Activated T-helper 9 cell treated with anti-CD3 and anti-CD28 coated beads, Interleukin-2, amount 50 U/mL, for 16 hours (primary cell): ENCODE results near the gene DPH2.
A peak's percentile ranks its signal among the peaks of the same experiment; 100 is the strongest.

Experiments used
- DNase-seq: peaks from one replicate; pipeline ENCODE4 v3.0.0-alpha.2; 2020; ENCODE audit warnings: low read depth

DPH2 gene

GRCh38 chr1:43969416-43969745 lies 429 bp upstream of the DPH2 start:
- DNase-seq, result no peak

GRCh38 chr1:43970502-43970901 lies 692 bp downstream of the DPH2 start:
- DNase-seq, result no peak

- no peak for DNase-seq
These were observed 1.1 kb downstream of the DPH2 start for GRCh38 chr1:43970911-43971310.

GRCh38 chr1:43971336-43971980 lies 1.6 kb downstream of the DPH2 start:
- DNase-seq, result no peak

- DNase-seq, result no peak
These were observed 4.2 kb downstream of the DPH2 start for GRCh38 chr1:43973981-43974442.

- peak; percentile 93 for DNase-seq
These were observed 4.8 kb downstream of the DPH2 start, which contains the start of gene ATP6V0B for GRCh38 chr1:43974443-43975248. Gene ATP6V0B, plus strand, starts transcription at chr1:43974960. Its CDS starts 81 bp downstream, at chr1:43975041.

- DNase-seq, result no peak
These were observed 5.6 kb downstream of the DPH2 start for GRCh38 chr1:43975249-43975961.

GRCh38 chr1:43976045-43976444 lies 6.2 kb downstream of the DPH2 start:
- no peak for DNase-seq

- DNase-seq, result no peak
These were observed 7.1 kb downstream of the DPH2 start for GRCh38 chr1:43976890-43977289.

- no peak for DNase-seq
These were observed 7.8 kb downstream of the DPH2 start for GRCh38 chr1:43977376-43978263.

- no peak for DNase-seq
These were observed 8.4 kb downstream of the DPH2 start for GRCh38 chr1:43978264-43978550.

GRCh38 chr1:43978551-43979260 lies 8.9 kb downstream of the DPH2 start, which contains the start of gene B4GALT2:
Gene B4GALT2, plus strand, starts transcription at chr1:43979210. Its CDS starts 1,951 bp downstream, at chr1:43981161.
- no peak for DNase-seq

- no peak for DNase-seq
These were observed 9.4 kb downstream of the DPH2 start for GRCh38 chr1:43979261-43979527.

- DNase-seq, result no peak
These were observed 9.9 kb downstream of the DPH2 start for GRCh38 chr1:43979528-43980254.

- no peak for DNase-seq
These were observed 10.7 kb downstream of the DPH2 start for GRCh38 chr1:43980255-43981134.

GRCh38 chr1:43981135-43981491 lies 11.3 kb downstream of the DPH2 start:
- no peak for DNase-seq

GRCh38 chr1:43981636-43982035 lies 11.8 kb downstream of the DPH2 start:
- no peak for DNase-seq

- DNase-seq, result no peak
These were observed 12.4 kb downstream of the DPH2 start for GRCh38 chr1:43982241-43982640.

GRCh38 chr1:43982808-43983207 lies 13.0 kb downstream of the DPH2 start:
- DNase-seq, result no peak
